Head of caudate nucleus (tissue), 42 donors: ENCODE measurements around the gene ABL1.
"Not testable (repeated sequence)": the region's sequence is repeated elsewhere in the genome, so short reads cannot be mapped to it uniquely, and the experiment has no call there.

Source experiments
- DNase-seq, 42 donors: peaks; one replicate each; pipeline versions ENCODE4 v3.0.0 to v3.0.0-alpha.2; 2020 to 2021; ENCODE audit warnings: mixed read lengths in 7 of 42
- intact Hi-C: fragments of 100-400 bp; cut with DNase I; formaldehyde crosslinking; loops from one replicate; pipeline ENCODE4 v1.15.0; 2022

The ABL1 gene

GRCh38 chr9:130834371-130835336 is at the start of gene ABL1:
Gene ABL1, plus strand, starts transcription at chr9:130835254. Its CDS starts 193 bp downstream, at chr9:130835447.
- peak in 40 of 42 donors; percentile 34 to 87 (median 71) for DNase-seq
- intact Hi-C loops = no loop called here

GRCh38 chr9:130785940-130786508 is 49.0 kb upstream of the ABL1 start:
- DNase-seq = no peak
- intact Hi-C loops = no loop called here

GRCh38 chr9:130786526-130786925 is 48.5 kb upstream of the ABL1 start:
- no peak for DNase-seq

GRCh38 chr9:130789747-130790672 is 45.0 kb upstream of the ABL1 start:
- intact Hi-C loops = no loop called here
- DNase-seq = no peak

More at GRCh38 chr9:130786526-130786925, 48.5 kb upstream of the ABL1 start:
- intact Hi-C loops = no loop called here

GRCh38 chr9:130791303-130791894 is 43.7 kb upstream of the ABL1 start:
- intact Hi-C loops = no loop called here
- DNase-seq = no peak

GRCh38 chr9:130793589-130793988 is 41.5 kb upstream of the ABL1 start:
- no peak for DNase-seq
- intact Hi-C loops = no loop called here

- DNase-seq, intact Hi-C loops: not testable (repeated sequence)
Measured at GRCh38 chr9:130794021-130794420, 41.0 kb upstream of the ABL1 start.

- intact Hi-C loops, DNase-seq: not testable (repeated sequence)
Measured at GRCh38 chr9:130794423-130794822, 40.6 kb upstream of the ABL1 start.

- intact Hi-C loops = no loop called here
- DNase-seq = no peak
Measured at GRCh38 chr9:130794923-130795495, 40.0 kb upstream of the ABL1 start.

GRCh38 chr9:130803116-130803515 is 31.9 kb upstream of the ABL1 start:
- intact Hi-C loops, DNase-seq: not testable (repeated sequence)

GRCh38 chr9:130805510-130806326 is 29.3 kb upstream of the ABL1 start:
- no peak for DNase-seq
- intact Hi-C loops = no loop called here

GRCh38 chr9:130806327-130806716 is 28.7 kb upstream of the ABL1 start:
- intact Hi-C loops = no loop called here
- DNase-seq = no peak

GRCh38 chr9:130810609-130811136 is 24.4 kb upstream of the ABL1 start:
- intact Hi-C loops = no loop called here
- no peak for DNase-seq

- intact Hi-C loops = no loop called here
- no peak for DNase-seq
Measured at GRCh38 chr9:130815242-130815808, 19.7 kb upstream of the ABL1 start.

- intact Hi-C loops = no loop called here
- no peak for DNase-seq
Measured at GRCh38 chr9:130817914-130818313, 17.1 kb upstream of the ABL1 start.

GRCh38 chr9:130820135-130820738 is 14.8 kb upstream of the ABL1 start:
- DNase-seq = peak in 9 of 42 donors; percentile 34 to 64 (median 43)
- intact Hi-C loops = no loop called here

- intact Hi-C loops = no loop called here
- no peak for DNase-seq
Measured at GRCh38 chr9:130823435-130823834, 11.6 kb upstream of the ABL1 start.
